CD4-positive, alpha-beta T cell treated with Interferon alpha-2 for 1 hour (primary cell): Measurements from ENCODE around the gene PIP4K2A.
"Not testable (repeated sequence)": the region's sequence is repeated elsewhere in the genome, so short reads cannot be mapped to it uniquely, and the experiment has no call there.

Experiments
- DNase-seq, 2 donors: peaks; one replicate each; pipeline ENCODE4 v3.0.0-alpha.2; 2020 to 2022

The PIP4K2A gene

GRCh38 chr10:22692119-22692518 is 22.3 kb downstream of the PIP4K2A start:
- DNase-seq = not testable (repeated sequence)

- no peak for DNase-seq
These were observed 23.6 kb downstream of the PIP4K2A start for GRCh38 chr10:22690614-22691431.

GRCh38 chr10:22690158-22690557 is 24.2 kb downstream of the PIP4K2A start:
- DNase-seq = no peak

- no peak for DNase-seq
These were observed 28.0 kb downstream of the PIP4K2A start for GRCh38 chr10:22686347-22686746.

- no peak for DNase-seq
These were observed 28.5 kb downstream of the PIP4K2A start for GRCh38 chr10:22685926-22686325.

GRCh38 chr10:22684699-22685098 is 29.7 kb downstream of the PIP4K2A start:
- no peak for DNase-seq

- DNase-seq = no peak
These were observed 31.3 kb downstream of the PIP4K2A start for GRCh38 chr10:22683140-22683389.

GRCh38 chr10:22682237-22683139 is 31.9 kb downstream of the PIP4K2A start:
- DNase-seq = peak; percentile 55 to 81

- peak; percentile 44 to 68 for DNase-seq
These were observed 32.6 kb downstream of the PIP4K2A start for GRCh38 chr10:22681783-22682183.

GRCh38 chr10:22681301-22681700 is 33.1 kb downstream of the PIP4K2A start:
- no peak for DNase-seq

GRCh38 chr10:22679608-22680007 is 34.8 kb downstream of the PIP4K2A start:
- peak in 1 of 2 donors; percentile 53 for DNase-seq

- DNase-seq = no peak
These were observed 37.0 kb downstream of the PIP4K2A start for GRCh38 chr10:22677333-22677732.

GRCh38 chr10:22676435-22676834 is 37.9 kb downstream of the PIP4K2A start:
- no peak for DNase-seq

GRCh38 chr10:22674573-22674930 is 39.8 kb downstream of the PIP4K2A start:
- DNase-seq = no peak

- no peak for DNase-seq
These were observed 40.4 kb downstream of the PIP4K2A start for GRCh38 chr10:22673785-22674572.

GRCh38 chr10:22673091-22673392 is 41.3 kb downstream of the PIP4K2A start:
- no peak for DNase-seq

- no peak for DNase-seq
These were observed 41.9 kb downstream of the PIP4K2A start for GRCh38 chr10:22672319-22673090.

- DNase-seq = no peak
These were observed 43.6 kb downstream of the PIP4K2A start for GRCh38 chr10:22670788-22671187.

- DNase-seq = peak in 1 of 2 donors; percentile 36
These were observed 45.1 kb downstream of the PIP4K2A start for GRCh38 chr10:22669163-22669711.

- no peak for DNase-seq
These were observed 47.3 kb downstream of the PIP4K2A start for GRCh38 chr10:22667093-22667480.

GRCh38 chr10:22666287-22667092 is 47.9 kb downstream of the PIP4K2A start:
- peak; percentile 67 to 83 for DNase-seq

- no peak for DNase-seq
These were observed 49.0 kb downstream of the PIP4K2A start for GRCh38 chr10:22665329-22665728.
